Duodenal mucosa (tissue), 2 donors: ENCODE data around the gene POLK.
"Not testable (repeated sequence)": the region's sequence is repeated elsewhere in the genome, so short reads cannot be mapped to it uniquely, and the experiment has no call there.

Experiments used
- H3K27ac ChIP-seq: one replicate; pipeline ENCODE4 v1.7.0; 2013; ENCODE audit warnings: low read depth, low read length
- H3K27me3 ChIP-seq, 2 donors: one replicate each; pipeline ENCODE4 v1.7.0; 2013; ENCODE audit warnings: low read length in 2 of 2, control low read depth in 1 of 2; ENCODE audit not compliant: insufficient read depth in 2 of 2, control insufficient read depth in 1 of 2
- H3K36me3 ChIP-seq, 2 donors: one replicate each; pipeline ENCODE4 v1.7.0; 2013; ENCODE audit warnings: low read length in 2 of 2, control low read depth in 1 of 2; ENCODE audit not compliant: insufficient read depth in 2 of 2, control insufficient read depth in 1 of 2
- H3K4me1 ChIP-seq, 2 donors: one replicate each; pipeline ENCODE4 v1.7.0; 2013; ENCODE audit warnings: low read length in 2 of 2, control low read depth in 1 of 2; ENCODE audit not compliant: insufficient read depth in 2 of 2, control insufficient read depth in 1 of 2
- H3K4me3 ChIP-seq, 2 donors: one replicate each; pipeline ENCODE4 v1.7.0; 2013; ENCODE audit warnings: low read length in 2 of 2, low read depth in 1 of 2
- H3K9ac ChIP-seq, 2 donors: one replicate each; pipeline ENCODE4 v1.7.0; 2013; ENCODE audit warnings: low read length in 2 of 2, low read depth in 1 of 2
- H3K9me3 ChIP-seq, 2 donors: one replicate each; pipeline ENCODE4 v1.7.0; 2013; ENCODE audit warnings: low read length in 2 of 2, control low read depth in 1 of 2; ENCODE audit not compliant: control insufficient read depth in 1 of 2

POLK gene

GRCh38 chr5:75481024-75481423, 30.7 kb upstream of the POLK start:
- no peaks in the 10 kb centered on the region for H3K36me3 ChIP-seq
- H3K9ac ChIP-seq, result no peak overlapping the region

GRCh38 chr5:75482482-75482881, 29.2 kb upstream of the POLK start:
- Histone ChIP-seq H3K4me3 (no peak overlapping the region), H3K4me1 (no peaks in the 10 kb centered on the region), H3K27ac (no peak overlapping the region), H3K9ac (no peak overlapping the region), H3K36me3 (no peaks in the 10 kb centered on the region), H3K27me3 (no peaks in the 10 kb centered on the region), H3K9me3 (peaks cover 0 to 6% of the 10 kb centered on the region in 2 donors)

More at GRCh38 chr5:75481024-75481423, 30.7 kb upstream of the POLK start:
- Histone ChIP-seq H3K4me3 (no peak overlapping the region), H3K9me3 (peaks cover 0 to 3% of the 10 kb centered on the region in 2 donors), H3K4me1 (no peaks in the 10 kb centered on the region), H3K27me3 (no peaks in the 10 kb centered on the region), H3K27ac (no peak overlapping the region)

GRCh38 chr5:75484605-75485004, 27.1 kb upstream of the POLK start:
- no peaks in the 10 kb centered on the region for H3K4me1 ChIP-seq
- peaks cover 0 to 6% of the 10 kb centered on the region in 2 donors for H3K9me3 ChIP-seq
- H3K27me3 ChIP-seq, result no peaks in the 10 kb centered on the region
- H3K36me3 ChIP-seq, result no peaks in the 10 kb centered on the region
- no peak overlapping the region for H3K4me3 ChIP-seq
- no peak overlapping the region for H3K27ac ChIP-seq
- no peak overlapping the region for H3K9ac ChIP-seq

- not testable (repeated sequence) for H3K9me3 ChIP-seq, H3K27me3 ChIP-seq, H3K4me3 ChIP-seq, H3K4me1 ChIP-seq, H3K9ac ChIP-seq, H3K27ac ChIP-seq
- peaks cover 6 to 10% of the 10 kb centered on the region in 2 donors for H3K36me3 ChIP-seq
These were observed 21.8 kb upstream of the POLK start for GRCh38 chr5:75489847-75490246.

- Histone ChIP-seq H3K27ac (no peak overlapping the region), H3K9me3 (peaks cover 0 to 3% of the 10 kb centered on the region in 2 donors), H3K4me3 (no peak overlapping the region), H3K36me3 (peaks cover 6 to 12% of the 10 kb centered on the region in 2 donors), H3K9ac (no peak overlapping the region), H3K4me1 (no peaks in the 10 kb centered on the region), H3K27me3 (no peaks in the 10 kb centered on the region)
These were observed 20.1 kb upstream of the POLK start for GRCh38 chr5:75491621-75492020.

GRCh38 chr5:75496026-75496425, 15.7 kb upstream of the POLK start:
- H3K36me3 ChIP-seq, result peaks cover 13 to 18% of the 10 kb centered on the region in 2 donors
- no peak overlapping the region for H3K9ac ChIP-seq
- no peak overlapping the region for H3K27ac ChIP-seq
- H3K9me3 ChIP-seq, result no peaks in the 10 kb centered on the region
- no peak overlapping the region for H3K4me3 ChIP-seq
- H3K4me1 ChIP-seq, result no peaks in the 10 kb centered on the region
- H3K27me3 ChIP-seq, result no peaks in the 10 kb centered on the region

- Histone ChIP-seq H3K9me3 (no peaks in the 10 kb centered on the region), H3K27me3 (no peaks in the 10 kb centered on the region), H3K4me1 (no peaks in the 10 kb centered on the region), H3K36me3 (peaks cover 6 to 12% of the 10 kb centered on the region in 2 donors), H3K27ac (no peak overlapping the region), H3K9ac (no peak overlapping the region), H3K4me3 (no peak overlapping the region)
These were observed 13.4 kb upstream of the POLK start for GRCh38 chr5:75498208-75498777.

- H3K4me1 ChIP-seq, H3K27me3 ChIP-seq, H3K9ac ChIP-seq: not testable (repeated sequence)
These were observed 12.8 kb upstream of the POLK start for GRCh38 chr5:75498875-75499274.

GRCh38 chr5:75505112-75505511, 6.6 kb upstream of the POLK start:
- H3K27ac ChIP-seq, H3K36me3 ChIP-seq, H3K27me3 ChIP-seq, H3K4me3 ChIP-seq, H3K9me3 ChIP-seq, H3K9ac ChIP-seq: not testable (repeated sequence)
- H3K4me1 ChIP-seq, result peaks cover 11 to 13% of the 10 kb centered on the region in 2 donors

More at GRCh38 chr5:75498875-75499274, 12.8 kb upstream of the POLK start:
- peaks cover 6 to 12% of the 10 kb centered on the region in 2 donors for H3K36me3 ChIP-seq
- not testable (repeated sequence) for H3K9me3 ChIP-seq, H3K4me3 ChIP-seq, H3K27ac ChIP-seq

GRCh38 chr5:75507841-75508240, 3.9 kb upstream of the POLK start:
- Histone ChIP-seq H3K27me3 (no peaks in the 10 kb centered on the region), H3K9me3 (no peaks in the 10 kb centered on the region), H3K9ac (no peak overlapping the region)

More at GRCh38 chr5:75507841-75508240, 3.9 kb upstream of the POLK start:
- Histone ChIP-seq H3K4me3 (no peak overlapping the region), H3K27ac (no peak overlapping the region), H3K4me1 (peaks cover 17 to 19% of the 10 kb centered on the region in 2 donors), H3K36me3 (peaks cover 0 to 7% of the 10 kb centered on the region in 2 donors)
